Uterus (tissue), 2 donors: ENCODE data around the gene SPTLC1.

ENCODE experiments used
- CTCF ChIP-seq, 4 experiments: fragments of 200-600 bp in 2 of 4; fragments of 450-650 bp in 2 of 4; sonication (generic) in 2 of 4; IDR thresholded peaks; one replicate each; pipeline ENCODE4 v1.5.1; 2016 to 2019; ENCODE audit warnings: antibody characterized with exemption in 4 of 4, mild to moderate bottlenecking in 2 of 4, moderate library complexity in 1 of 4
- POLR2A ChIP-seq, 2 donors: fragments of 450-650 bp; IDR thresholded peaks; one replicate each; pipeline ENCODE4 v1.6.1; 2016; ENCODE audit warnings: antibody characterized with exemption in 2 of 2, mild to moderate bottlenecking in 1 of 2, moderate library complexity in 1 of 2

DNA sequence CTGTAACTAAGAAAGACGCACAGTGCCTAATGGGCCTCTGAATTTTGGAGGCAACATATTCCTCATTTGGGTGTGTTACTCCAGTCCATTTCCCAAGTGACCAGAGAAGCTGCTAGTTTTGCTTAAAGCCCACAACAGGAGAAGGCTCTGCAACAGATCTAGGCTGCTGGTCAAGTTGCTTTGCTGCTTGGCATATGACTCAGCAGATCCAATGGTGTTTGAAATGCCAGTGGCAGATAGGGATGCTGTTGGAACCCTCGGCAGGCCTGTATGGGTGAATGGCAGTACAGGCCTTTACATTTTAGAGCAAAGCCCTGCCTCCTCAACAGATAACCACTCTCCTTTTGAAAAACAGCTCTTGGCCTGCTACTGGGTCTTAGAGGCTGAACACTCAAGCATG, 129.0 kb downstream of the SPTLC1 start:
- TF ChIP-seq CTCF (IDR thresholded peaks at IDR 0.05) (no peak), POLR2A (IDR thresholded peaks at IDR 0.05) (no peak)
